HepG2 (cell line): ENCODE data around the gene RAB22A. TPM values are rescaled to one million over a fixed set of nuclear protein-coding genes. Genes with fewer than 3 reads are reported as not detected.
A peak's percentile ranks its signal among the peaks of the same experiment; 100 is the strongest.

Source experiments
- ARID2 ChIP-seq: sonication (generic); formaldehyde crosslinking; IDR thresholded peaks from 2 replicates; pipeline ENCODE4 v1.8.1; 2022; ENCODE audit warnings: mild to moderate bottlenecking, missing genetic modification reagents, borderline replicate concordance
- CBX2 ChIP-seq, 2 experiments: fragments of 200-600 bp in 1 of 2; sonication (generic); formaldehyde crosslinking in 1 of 2; IDR thresholded peaks; 2 replicates each; pipeline versions ENCODE4 v1.7.0 to v1.8.1; 2018 to 2022; ENCODE audit warnings: low read depth in 2 of 2, low read length in 1 of 2, mild to moderate bottlenecking in 1 of 2, missing genetic modification reagents in 1 of 2
- DMAP1 ChIP-seq: IDR thresholded peaks from 2 replicates; pipeline ENCODE4 v1.6.1; 2016
- ETS1 ChIP-seq: sonication (generic); formaldehyde crosslinking; IDR thresholded peaks from 2 replicates; pipeline ENCODE4 v1.4.0; 2020; ENCODE audit warnings: missing genetic modification reagents
- FOXJ3 ChIP-seq: sonication (generic); formaldehyde crosslinking; IDR thresholded peaks from 2 replicates; pipeline ENCODE4 v1.4.0; 2020; ENCODE audit warnings: missing genetic modification reagents, mild to moderate bottlenecking, borderline replicate concordance
- FOXK1 ChIP-seq: sonication (generic); formaldehyde crosslinking; IDR thresholded peaks from 2 replicates; pipeline ENCODE4 v1.4.0; 2020; ENCODE audit warnings: low read depth, missing genetic modification reagents, borderline replicate concordance
- GABPB1 ChIP-seq: IDR thresholded peaks from 2 replicates; pipeline ENCODE4 v1.6.1; 2016; ENCODE audit warnings: mild to moderate bottlenecking, missing genetic modification reagents, moderate library complexity, missing compliant biosample characterization
- HNF1B ChIP-seq: sonication (generic); formaldehyde crosslinking; IDR thresholded peaks from 2 replicates; pipeline ENCODE4 v1.5.1; 2020; ENCODE audit warnings: mild to moderate bottlenecking, moderate library complexity, missing genetic modification reagents
- KLF13 ChIP-seq: sonication (generic); formaldehyde crosslinking; IDR thresholded peaks from 2 replicates; pipeline ENCODE4 v1.4.0; 2020; ENCODE audit warnings: mild to moderate bottlenecking, missing genetic modification reagents
- POLR2A ChIP-seq, 2 experiments: IDR thresholded peaks; 2 replicates each; pipeline ENCODE4 v1.6.1; 2011; ENCODE audit warnings: low read depth in 2 of 2, low read length in 2 of 2, mild to moderate bottlenecking in 1 of 2, moderate library complexity in 1 of 2; ENCODE audit not compliant: insufficient read depth in 1 of 2
- ZBTB7B ChIP-seq: sonication (generic); formaldehyde crosslinking; IDR thresholded peaks from 2 replicates; pipeline ENCODE4 v1.4.0; 2020; ENCODE audit warnings: missing genetic modification reagents
- ZNF251 ChIP-seq: sonication (generic); formaldehyde crosslinking; IDR thresholded peaks from 2 replicates; pipeline ENCODE4 v1.9.0; 2021; ENCODE audit warnings: mild to moderate bottlenecking, missing genetic modification reagents
- ZNF318 ChIP-seq: sonication (generic); formaldehyde crosslinking; IDR thresholded peaks from 2 replicates; pipeline ENCODE4 v1.4.0; 2020; ENCODE audit warnings: mild to moderate bottlenecking, missing genetic modification reagents
- ZNF34 ChIP-seq: sonication (generic); formaldehyde crosslinking; IDR thresholded peaks from 2 replicates; pipeline ENCODE4 v1.4.0; 2020; ENCODE audit warnings: mild to moderate bottlenecking, missing genetic modification reagents, borderline replicate concordance
- ZNF414 ChIP-seq: sonication (generic); formaldehyde crosslinking; IDR thresholded peaks from 2 replicates; pipeline ENCODE4 v1.5.0; 2020; ENCODE audit warnings: missing genetic modification reagents
- ZNF709 ChIP-seq: sonication (generic); formaldehyde crosslinking; IDR thresholded peaks from 2 replicates; pipeline ENCODE4 v1.5.0; 2020; ENCODE audit warnings: mild to moderate bottlenecking, missing genetic modification reagents
- polyA plus RNA-seq, 8 experiments: library from polyadenylated mRNA; depleted of rRNA in 3 of 8; stranded (reverse) in 7 of 8; unstranded in 1 of 8; fragments of >200 nt; fragmentation: Illumina TruSeq in 4 of 8; extraction: Trizol in 4 of 8; gene quantifications; 2 replicates each; pipeline versions ENCODE4 v1.2.1 to v1.2.3, GENCODE V29; 2011 to 2016; ENCODE audit warnings: low read depth in 4 of 8, missing spikeins in 1 of 8, mixed read lengths in 1 of 8; ENCODE audit not compliant: insufficient read depth in 1 of 8
- total RNA-seq, 5 experiments: library from RNA; depleted of rRNA; stranded (reverse); fragments of >200 nt; fragmentation: Illumina TruSeq; extraction: Trizol; gene quantifications; 2 replicates each; pipeline ENCODE4 v1.2.3, GENCODE V29; 2016; ENCODE audit warnings: low read depth in 1 of 5

RAB22A gene
- total and polyA plus RNA-seq, 2 of the 13 experiments (the other 11 are each of a cell fraction or from before 2014, with no cell fraction given): 10.7 to 11.2 TPM

GRCh38 chr20:58309591-58310290, at the start of gene RAB22A (continued):
- TF ChIP-seq HNF1B (CRISPR knock-in tag): no peak
- TF ChIP-seq ZNF318 (CRISPR knock-in tag): no peak
- no peak for TF ChIP-seq ZNF414
- no peak for TF ChIP-seq ZBTB7B
- peak; percentile 67 to 72 for TF ChIP-seq POLR2A (IDR thresholded peaks at IDR 0.05; ENCODE audit: insufficient read depth in 1 of 2, low read depth in 2 of 2, low read length in 2 of 2)
- TF ChIP-seq CBX2 (IDR thresholded peaks at IDR 0.05; ENCODE audit: low read depth, low read length): no peak
- TF ChIP-seq CBX2 (CRISPR knock-in tag; IDR thresholded peaks at IDR 0.05; ENCODE audit: low read depth): no peak
- no peak for TF ChIP-seq KLF13 (CRISPR knock-in tag)
- no peak for TF ChIP-seq ARID2 (CRISPR knock-in tag)
- TF ChIP-seq GABPB1: peak; percentile 62; the same call in 1 of the 2 replicates
- no peak for TF ChIP-seq ETS1 (CRISPR knock-in tag)
- no peak for TF ChIP-seq DMAP1 (CRISPR knock-in tag)
- TF ChIP-seq ZNF251: no peak
- no peak for TF ChIP-seq FOXK1
- peak; percentile 78; the same call in 1 of the 2 replicates for TF ChIP-seq ZNF709
- peak; percentile 83 for TF ChIP-seq ZNF34
- TF ChIP-seq FOXJ3 (CRISPR knock-in tag): no peak
